CD4-positive, alpha-beta T cell treated with Interferon gamma for 1 hour (primary cell): ENCODE results near the gene TUBA1C.
"Not testable (repeated sequence)": the region's sequence is repeated elsewhere in the genome, so short reads cannot be mapped to it uniquely, and the experiment has no call there.

ENCODE experiments used
- DNase-seq: peaks from one replicate; pipeline ENCODE4 v3.0.0-alpha.2; 2020

Gene TUBA1C

DNA sequence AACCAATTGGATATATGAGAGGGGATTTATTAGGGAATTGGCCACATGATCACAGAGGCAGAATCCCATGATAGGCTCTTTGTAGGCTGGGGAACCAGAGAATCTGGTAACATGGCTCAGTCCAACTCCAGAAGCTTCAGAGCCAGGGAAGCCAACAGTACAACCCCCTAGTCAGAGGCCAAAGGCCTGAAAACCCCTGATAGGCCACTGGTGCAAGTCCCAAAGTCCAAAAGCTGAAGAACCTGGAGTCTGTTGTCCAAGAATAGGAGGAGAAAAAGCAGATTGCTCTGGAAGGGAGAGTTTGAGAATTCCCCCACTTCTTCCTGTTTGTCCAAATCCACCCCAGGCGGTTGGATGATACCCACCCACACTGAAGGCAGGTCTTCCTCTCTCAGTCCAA is 49.9 kb downstream of the TUBA1C start:
- DNase-seq = no peak

DNA sequence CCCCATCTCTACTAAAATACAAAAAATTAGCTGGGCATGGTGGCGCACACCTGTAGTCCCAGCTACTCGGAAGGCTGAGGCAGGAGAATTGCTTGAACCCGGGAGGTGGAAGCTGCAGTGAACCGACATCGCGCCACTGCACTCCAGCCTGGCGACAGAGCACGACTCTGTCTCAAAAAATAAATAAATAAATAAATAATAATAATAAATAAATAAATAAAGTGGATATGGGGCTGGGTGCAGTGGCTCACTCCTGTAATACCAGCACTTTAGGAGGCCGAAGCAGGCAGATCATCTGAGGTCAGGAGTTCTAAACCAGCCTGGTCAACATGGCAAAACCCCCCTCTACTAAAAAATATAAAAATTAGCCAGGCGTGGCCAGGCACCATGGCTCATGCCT is 52.2 kb downstream of the TUBA1C start:
- not testable (repeated sequence) for DNase-seq

DNA sequence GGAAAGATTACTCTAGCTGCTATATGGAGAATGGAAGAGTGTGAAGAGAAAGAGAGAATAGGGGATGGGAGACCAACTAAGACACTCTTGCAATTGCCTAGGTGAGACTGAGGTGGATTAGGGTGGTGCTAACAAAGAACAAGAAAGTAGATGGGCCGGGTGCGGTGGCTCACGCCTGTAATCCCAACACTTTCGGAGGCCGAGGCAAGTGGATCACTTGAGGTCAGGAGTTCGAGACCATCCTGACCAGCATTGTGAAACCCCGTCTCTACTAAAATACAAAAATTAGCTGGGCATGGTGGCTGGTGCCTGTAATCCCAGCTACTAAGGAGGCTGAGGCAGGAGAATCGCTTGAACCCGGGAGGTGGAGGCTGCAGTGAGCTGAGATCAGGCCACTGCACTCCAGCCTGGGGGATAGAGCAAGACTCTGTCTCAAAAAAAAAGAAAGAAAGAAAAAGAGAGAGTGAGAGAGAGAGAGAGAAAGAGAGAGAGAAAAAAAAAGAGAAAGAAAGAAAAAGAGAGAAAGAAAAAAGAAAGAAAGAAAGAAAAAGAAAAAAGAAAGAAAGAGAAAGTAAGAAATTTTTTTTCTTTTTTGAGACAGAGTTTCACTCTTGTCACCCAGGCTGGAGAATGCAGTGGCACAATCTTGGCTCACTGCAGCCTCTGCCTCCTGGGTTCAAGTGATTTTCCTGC is 55.7 kb downstream of the TUBA1C start:
- not testable (repeated sequence) for DNase-seq

DNA sequence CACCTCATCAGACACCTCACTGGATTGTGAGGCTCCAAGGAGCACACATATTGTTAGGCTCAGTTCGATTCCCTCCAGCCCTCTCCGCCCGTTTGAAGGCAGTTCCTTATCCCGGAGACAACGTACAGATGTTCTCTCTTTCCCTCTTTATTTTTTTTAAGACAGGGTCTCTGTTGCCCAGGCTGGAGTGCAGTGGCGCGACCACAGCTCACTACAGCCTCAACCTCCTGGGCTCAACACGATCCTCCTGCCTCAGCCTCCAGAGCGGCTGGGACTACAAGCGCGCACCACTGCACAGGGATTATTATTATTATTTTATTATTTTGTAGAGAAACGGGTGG is 57.5 kb downstream of the TUBA1C start:
- no peak for DNase-seq

DNA sequence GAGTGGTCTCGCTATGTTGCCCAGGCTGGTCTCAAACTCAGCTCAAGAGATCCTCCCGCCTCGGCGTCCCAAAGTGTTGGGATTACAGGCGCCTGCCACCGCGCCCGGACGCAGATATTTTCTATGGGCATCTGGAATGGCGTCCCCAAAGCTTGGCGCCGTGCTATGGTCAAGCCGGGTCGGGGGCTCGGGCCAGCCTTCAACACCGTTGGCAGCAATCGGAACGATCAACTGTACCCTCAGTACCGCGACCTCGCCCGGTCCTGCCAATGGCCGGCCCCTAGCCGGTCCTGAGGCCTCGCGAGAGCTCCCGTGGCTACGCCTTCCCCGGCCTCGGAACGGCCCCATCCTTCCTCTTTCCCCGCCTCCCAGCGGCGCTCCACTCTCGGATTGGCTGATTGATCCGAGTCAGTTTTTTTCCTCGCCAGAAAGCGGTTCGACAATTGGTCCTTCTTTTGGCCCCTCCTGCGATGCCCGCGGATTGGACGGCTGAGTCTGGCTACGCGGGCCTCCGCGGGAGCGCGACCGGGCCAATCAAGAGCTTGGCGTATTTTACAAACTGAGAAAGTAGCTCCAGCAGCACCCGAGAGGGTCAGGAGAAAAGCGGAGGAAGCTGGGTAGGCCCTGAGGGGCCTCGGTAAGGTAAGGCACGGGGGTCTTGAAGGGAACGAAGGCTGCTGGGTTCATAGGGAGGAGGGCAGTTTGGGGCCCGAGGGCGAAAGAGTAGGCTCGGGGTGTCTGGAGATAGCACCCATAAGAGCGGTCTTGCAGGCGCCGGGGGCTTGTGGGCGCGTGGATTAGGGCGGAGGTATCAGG is 58.0 kb downstream of the TUBA1C start, which contains the start of gene TROAP:
Gene TROAP, plus strand, starts transcription at position 548 of the 816 bp plus-strand sequence. CDS start 354 bp downstream, outside the sequence.
- DNase-seq = peak; percentile 97

DNA sequence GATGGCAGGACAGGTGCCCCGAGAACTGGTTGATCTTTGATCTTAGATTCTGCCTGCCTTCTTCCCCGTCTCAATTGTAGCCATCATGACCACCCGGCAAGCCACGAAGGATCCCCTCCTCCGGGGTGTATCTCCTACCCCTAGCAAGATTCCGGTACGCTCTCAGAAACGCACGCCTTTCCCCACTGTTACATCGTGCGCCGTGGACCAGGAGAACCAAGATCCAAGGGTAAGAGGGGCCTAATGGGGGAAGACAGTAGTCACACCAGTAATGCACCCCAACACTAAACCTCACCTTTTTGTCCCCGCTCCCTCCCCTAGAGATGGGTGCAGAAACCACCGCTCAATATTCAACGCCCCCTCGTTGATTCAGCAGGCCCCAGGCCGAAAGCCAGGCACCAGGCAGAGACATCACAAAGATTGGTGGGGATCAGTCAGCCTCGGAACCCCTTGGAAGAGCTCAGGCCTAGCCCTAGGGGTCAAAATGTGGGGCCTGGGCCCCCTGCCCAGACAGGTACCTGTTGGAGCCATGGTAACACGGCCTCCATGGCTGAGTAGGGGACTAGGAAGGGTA is 58.7 kb downstream of the TUBA1C start:
- DNase-seq = no peak
